ENCODE results near the gene SCAF1. TPM values are rescaled to one million over a fixed set of nuclear protein-coding genes. Genes with fewer than 3 reads are reported as not detected.

SCAF1 gene
- total RNA-seq, 3 donors from 2014 or later (not counting 1 experiment from before 2014, with no cell fraction given), result 38.9 to 46.2 (median 44.9) TPM

- TF ChIP-seq CTCF (IDR thresholded peaks at IDR 0.05), result no peak
- 72% methylated on average over 24 of the region's 24 CpGs for WGBS (ENCODE audit: insufficient coverage)
- peaks cover 11 to 27% of the 10 kb centered on the region in 2 donors for H3K4me1 Mint-ChIP-seq
- no peaks in the 10 kb centered on the region for H3K36me3 ChIP-seq (ENCODE audit: control insufficient read depth, insufficient read depth, low read length)
- no peaks in the 10 kb centered on the region for H3K27me3 ChIP-seq (ENCODE audit: control insufficient read depth, insufficient read depth, low read length)
- H3K4me3 ChIP-seq (ENCODE audit: low read length), result no peak overlapping the region
- no peak overlapping the region for H3K4me3 Mint-ChIP-seq
- H3K27ac ChIP-seq (ENCODE audit: low read length), result no peak overlapping the region
- H3K27me3 Mint-ChIP-seq (ENCODE audit: low read depth in 2 of 2), result no peaks in the 10 kb centered on the region
- intact Hi-C loops (cut with micrococcal nuclease), result no loop called here
- H3K9me3 ChIP-seq (ENCODE audit: control insufficient read depth, insufficient read depth, low read length), result no peaks in the 10 kb centered on the region
- DNase-seq (no peak), ATAC-seq (no peak)
- H3K27ac Mint-ChIP-seq, result peak overlapping the region in 1 of 2 donors; percentile 40
- H3K4me1 ChIP-seq (ENCODE audit: control insufficient read depth, insufficient read depth, low read length), result peaks cover 19% of the 10 kb centered on the region
- no peaks in the 10 kb centered on the region for H3K36me3 Mint-ChIP-seq
- H3K9me3 Mint-ChIP-seq, result no peaks in the 10 kb centered on the region
These were observed 6.3 kb upstream of the SCAF1 start for GRCh38 chr19:49635530-49636232.

GRCh38 chr19:49636233-49636932 is 5.6 kb upstream of the SCAF1 start:
- no peak for TF ChIP-seq CTCF (IDR thresholded peaks at IDR 0.05)
- no peak overlapping the region for H3K4me3 ChIP-seq (ENCODE audit: low read length)
- no peak for DNase-seq
- H3K27ac ChIP-seq (ENCODE audit: low read length), result no peak overlapping the region
- intact Hi-C loops (cut with micrococcal nuclease), result no loop called here
- Mint-ChIP-seq H3K4me1 (peaks cover 17 to 33% of the 10 kb centered on the region in 2 donors), H3K9me3 (no peaks in the 10 kb centered on the region), H3K27me3 (ENCODE audit: low read depth in 2 of 2) (no peaks in the 10 kb centered on the region), H3K36me3 (no peaks in the 10 kb centered on the region), H3K4me3 (no peak overlapping the region), H3K27ac (peak overlapping the region in 1 of 2 donors; percentile 40)
- H3K36me3 ChIP-seq (ENCODE audit: control insufficient read depth, insufficient read depth, low read length), result no peaks in the 10 kb centered on the region
- 86% methylated on average over 30 of the region's 30 CpGs for WGBS (ENCODE audit: insufficient coverage)
- H3K4me1 ChIP-seq (ENCODE audit: control insufficient read depth, insufficient read depth, low read length), result peaks cover 26% of the 10 kb centered on the region
- H3K9me3 ChIP-seq (ENCODE audit: control insufficient read depth, insufficient read depth, low read length), result no peaks in the 10 kb centered on the region
- no peaks in the 10 kb centered on the region for H3K27me3 ChIP-seq (ENCODE audit: control insufficient read depth, insufficient read depth, low read length)
- no peak for ATAC-seq

- Mint-ChIP-seq H3K9me3 (no peaks in the 10 kb centered on the region), H3K4me3 (no peak overlapping the region), H3K4me1 (peaks cover 31 to 47% of the 10 kb centered on the region in 2 donors), H3K36me3 (no peaks in the 10 kb centered on the region), H3K27ac (peak overlapping the region in 1 of 2 donors; percentile 100), H3K27me3 (ENCODE audit: low read depth in 2 of 2) (no peaks in the 10 kb centered on the region)
- no peak for TF ChIP-seq CTCF (IDR thresholded peaks at IDR 0.05)
- 21% methylated on average over 19 of the region's 19 CpGs for WGBS (ENCODE audit: insufficient coverage)
- no peaks in the 10 kb centered on the region for H3K36me3 ChIP-seq (ENCODE audit: control insufficient read depth, insufficient read depth, low read length)
- ATAC-seq (no peak), DNase-seq (no peak)
- no peak overlapping the region for H3K4me3 ChIP-seq (ENCODE audit: low read length)
- H3K27me3 ChIP-seq (ENCODE audit: control insufficient read depth, insufficient read depth, low read length), result no peaks in the 10 kb centered on the region
- H3K9me3 ChIP-seq (ENCODE audit: control insufficient read depth, insufficient read depth, low read length), result no peaks in the 10 kb centered on the region
- no peak overlapping the region for H3K27ac ChIP-seq (ENCODE audit: low read length)
- H3K4me1 ChIP-seq (ENCODE audit: control insufficient read depth, insufficient read depth, low read length), result peaks cover 37% of the 10 kb centered on the region
- intact Hi-C loops (cut with micrococcal nuclease), result no loop called here
These were observed 3.9 kb upstream of the SCAF1 start for GRCh38 chr19:49637821-49638738.

Measured in natural killer cell (primary cell).